GM12878 (cell line): ENCODE measurements around the gene USP4. TPM values are rescaled to one million over a fixed set of nuclear protein-coding genes. Genes with fewer than 3 reads are reported as not detected.

ENCODE experiments used
- ATAC-seq: fragments of 200-7000 bp; cut with Tn5 transposase; 3 replicates; pipeline ENCODE4 v1.9.1; 2020; ENCODE audit warnings: mild to moderate bottlenecking, moderate library complexity
- BruUV-seq: library from RNA; stranded (reverse); fragments of 400-500 nt; replicated peaks from 2 replicates; lab custom pipeline; 2021; lab: Mats Ljungman, UMichigan
- CTCF ChIA-PET: fragments of 300-600 bp; sonication (Branson Sonifier 250); formaldehyde crosslinking; extraction: SDS; loops from one replicate; lab custom pipeline; 2021; ENCODE audit warnings: inconsistent platforms; lab: Yijun Ruan, JAX
- POLR2A ChIA-PET: fragments of 350-600 bp; formaldehyde crosslinking; extraction: SDS; loops from one replicate; lab custom pipeline; 2021; ENCODE audit warnings: inconsistent platforms; lab: Charles Lee
- RAD21 ChIA-PET: fragments of 300-600 bp; sonication (Branson Sonifier 250); formaldehyde crosslinking; loops from one replicate; lab custom pipeline; 2023; ENCODE audit warnings: antibody characterized with exemption; ENCODE audit not compliant: unreplicated experiment; lab: Charles Lee
- SMC1A ChIA-PET: fragments of 300-600 bp; sonication (Branson Sonifier 250); formaldehyde crosslinking; loops from one replicate; lab custom pipeline; 2023; ENCODE audit not compliant: unreplicated experiment, uncharacterized antibody; lab: Charles Lee
- DNase-seq: peaks from one replicate; pipeline ENCODE4 v3.0.0-alpha.2; 2011; ENCODE audit warnings: low read depth, low spot score
- FAIRE-seq: peaks from 3 replicates; lab custom pipeline; 2011; peaks lifted over from hg19 to GRCh38; lab: Jason Lieb, UNC
- H2AFZ ChIP-seq: 2 replicates; pipeline ENCODE4 v1.6.0; 2011; ENCODE audit warnings: low read depth, low read length, control low read depth; ENCODE audit not compliant: control insufficient read depth
- H3K27ac ChIP-seq: 2 replicates; pipeline ENCODE4 v1.5.1; 2011; ENCODE audit warnings: control low read depth; ENCODE audit not compliant: control insufficient read depth, insufficient read depth
- H3K27me3 ChIP-seq, 2 experiments: replicated peaks in 1 of 2; 2 replicates each; pipeline versions ENCODE4 v1.6.0 to v1.6.1; 2011; ENCODE audit warnings: low read length in 1 of 2; ENCODE audit not compliant: control insufficient read depth in 2 of 2, insufficient read depth in 2 of 2
- H3K36me3 ChIP-seq, 2 experiments: 2 replicates each; pipeline ENCODE4 v1.5.1; 2011; ENCODE audit warnings: low read length in 1 of 2; ENCODE audit not compliant: control insufficient read depth in 2 of 2, insufficient read depth in 2 of 2
- H3K4me1 ChIP-seq: 2 replicates; pipeline ENCODE4 v1.6.1; 2011; ENCODE audit warnings: mild to moderate bottlenecking, low read length, moderate library complexity, mixed read lengths; ENCODE audit not compliant: control insufficient read depth, insufficient read depth
- H3K4me2 ChIP-seq: 2 replicates; pipeline ENCODE4 v1.6.0; 2011; ENCODE audit warnings: control low read depth; ENCODE audit not compliant: control insufficient read depth, insufficient read depth
- H3K4me3 ChIP-seq: fragments of 200-600 bp; sonication (generic); 2 replicates; pipeline ENCODE4 v1.5.1; 2016
- H3K79me2 ChIP-seq: 2 replicates; pipeline ENCODE4 v1.6.0; 2011; ENCODE audit warnings: low read length; ENCODE audit not compliant: control insufficient read depth, insufficient read depth
- H3K9ac ChIP-seq: 2 replicates; pipeline ENCODE4 v1.8.0; 2011; ENCODE audit warnings: low read length, control low read depth, mixed read lengths; ENCODE audit not compliant: control insufficient read depth, insufficient read depth
- H3K9me3 ChIP-seq: replicated peaks from 3 replicates; pipeline ENCODE4 v1.5.1; 2011; ENCODE audit warnings: mild to moderate bottlenecking, low read length; ENCODE audit not compliant: control insufficient read depth, insufficient read depth
- H4K20me1 ChIP-seq: 2 replicates; pipeline ENCODE4 v1.6.0; 2011; ENCODE audit not compliant: control insufficient read depth, insufficient read depth
- BRCA1 ChIP-seq: IDR thresholded peaks from 2 replicates; pipeline ENCODE4 v1.6.1; 2011; ENCODE audit warnings: low read depth, low read length, improper control_type of control experiment
- CBFB ChIP-seq: IDR thresholded peaks from 2 replicates; pipeline ENCODE4 v1.6.1; 2016; ENCODE audit warnings: antibody characterized with exemption, low read depth
- FOXK2 ChIP-seq: fragments of 450-650 bp; IDR thresholded peaks from 2 replicates; pipeline ENCODE4 v1.6.1; 2017; ENCODE audit warnings: mild to moderate bottlenecking, moderate library complexity
- KLF5 ChIP-seq: fragments of 450-650 bp; IDR thresholded peaks from 2 replicates; pipeline ENCODE4 v1.6.1; 2014; ENCODE audit warnings: mild to moderate bottlenecking; ENCODE audit not compliant: partially characterized antibody
- LARP7 ChIP-seq: fragments of 450-650 bp; IDR thresholded peaks from 2 replicates; pipeline ENCODE4 v1.6.1; 2017; ENCODE audit warnings: mild to moderate bottlenecking
- MEF2A ChIP-seq: IDR thresholded peaks from 2 replicates; pipeline ENCODE4 v1.6.1; 2011; ENCODE audit warnings: low read depth, mild to moderate bottlenecking, low read length, moderate library complexity; ENCODE audit not compliant: insufficient read depth
- MXI1 ChIP-seq: fragments of 150-350 bp; IDR thresholded peaks from 2 replicates; pipeline ENCODE4 v1.6.1; 2011; ENCODE audit warnings: low read depth, mild to moderate bottlenecking, inconsistent platforms, low read length, improper control_type of control experiment
- NBN ChIP-seq: fragments of 450-650 bp; IDR thresholded peaks from 2 replicates; pipeline ENCODE4 v1.6.1; 2016
- PAX5 ChIP-seq: IDR thresholded peaks from 2 replicates; pipeline ENCODE4 v1.6.1; 2011; ENCODE audit warnings: low read depth, low read length, borderline replicate concordance
- PBX3 ChIP-seq: IDR thresholded peaks from 2 replicates; pipeline ENCODE4 v1.6.1; 2011; ENCODE audit warnings: mild to moderate bottlenecking, low read depth, low read length, moderate library complexity; ENCODE audit not compliant: insufficient replicate concordance
- PML ChIP-seq: IDR thresholded peaks from 2 replicates; pipeline ENCODE4 v1.6.1; 2012; ENCODE audit warnings: low read length, inconsistent platforms
- RUNX3 ChIP-seq: IDR thresholded peaks from 2 replicates; pipeline ENCODE4 v1.6.1; 2012; ENCODE audit warnings: low read length, inconsistent platforms
- SMAD5 ChIP-seq: IDR thresholded peaks from 2 replicates; pipeline ENCODE4 v1.6.1; 2016; ENCODE audit warnings: antibody characterized with exemption, low read depth
- SRF ChIP-seq, 2 experiments: IDR thresholded peaks; 2 replicates each; pipeline ENCODE4 v1.6.1; 2011; ENCODE audit warnings: low read depth in 2 of 2, low read length in 2 of 2, mild to moderate bottlenecking in 1 of 2, moderate library complexity in 1 of 2
- TCF7 ChIP-seq: IDR thresholded peaks from 2 replicates; pipeline ENCODE4 v1.6.1; 2014; ENCODE audit warnings: antibody characterized with exemption, borderline replicate concordance
- USF1 ChIP-seq: IDR thresholded peaks from 2 replicates; pipeline ENCODE4 v1.6.1; 2011; ENCODE audit warnings: borderline replicate concordance, low read depth, mild to moderate bottlenecking, moderate library complexity, mixed read lengths, low read length; ENCODE audit not compliant: insufficient read depth; ENCODE audit errors: extremely low read length
- ZBTB11 ChIP-seq: fragments of 450-650 bp; formaldehyde crosslinking; IDR thresholded peaks from 2 replicates; pipeline ENCODE4 v1.5.0; 2022; ENCODE audit warnings: mild to moderate bottlenecking, missing genetic modification characterization
- ZNF384 ChIP-seq: IDR thresholded peaks from 2 replicates; pipeline ENCODE4 v1.6.1; 2012; ENCODE audit warnings: low read depth, mild to moderate bottlenecking, low read length, improper control_type of control experiment, borderline replicate concordance
- ZNF622 ChIP-seq: fragments of 450-650 bp; IDR thresholded peaks from 2 replicates; pipeline ENCODE4 v1.6.1; 2017; ENCODE audit warnings: mild to moderate bottlenecking, inconsistent platforms
- WGBS: methylation state at CpG from one replicate; pipeline ENCODE4 v1.1.6; 2016; ENCODE audit warnings: low lambda C conversion rate; ENCODE audit not compliant: insufficient replicate concordance, insufficient coverage; ENCODE audit errors: missing lambda C conversion rate; 5-methylcytosine and 5-hydroxymethylcytosine counted together
- in situ Hi-C: fragments of 300-500 bp; cut with MboI; formaldehyde crosslinking; loops from 9 replicates; pipeline ENCODE4 v1.14.3; 2018; ENCODE audit warnings: mixed read lengths
- intact Hi-C: fragments of 100-400 bp; cut with micrococcal nuclease; formaldehyde crosslinking; loops from one replicate; pipeline ENCODE4 v1.14.2; 2022; ENCODE audit not compliant: unreplicated experiment
- polyA plus RNA-seq, 11 experiments: library from polyadenylated mRNA; depleted of rRNA in 4 of 11; unstranded in 6 of 11; stranded (reverse) in 5 of 11; fragments of >200 nt; fragmentation: Nextera tagmentation in 4 of 11; fragmentation: Illumina TruSeq in 1 of 11; extraction: Ambion mirVana in 4 of 11; extraction: Trizol in 1 of 11; gene quantifications; 1 replicate in 1 of 11; 2 replicates in 10 of 11; pipeline versions ENCODE4 v1.2.1 to v1.2.3, GENCODE V29; 2011 to 2016; ENCODE audit warnings: inconsistent platforms in 2 of 11, missing spikeins in 2 of 11, low read depth in 1 of 11
- total RNA-seq, 4 experiments: library from RNA; depleted of rRNA in 3 of 4; stranded (reverse); fragments of >200 nt in 3 of 4; fragmentation: Illumina TruSeq in 1 of 4; extraction: Trizol in 1 of 4; gene quantifications; 2 replicates each; pipeline versions ENCODE4 v1.2.1 to v1.2.3, GENCODE V29; 2013 to 2021

Gene USP4
- total and polyA plus RNA-seq, 10 of the 15 experiments (the other 5 are each of a cell fraction or from before 2014, with no cell fraction given) = 26.5 to 77.1 (median 66.0) TPM

GRCh38 chr3:49343163-49343562, 3.3 kb upstream of the USP4 start:
- H3K9ac ChIP-seq = no peak overlapping the region
- no peak for TF ChIP-seq FOXK2
- TF ChIP-seq LARP7 = no peak
- no peak for TF ChIP-seq BRCA1
- no peak for TF ChIP-seq PML
- peak; percentile 66 for TF ChIP-seq NBN
- TF ChIP-seq PBX3 = no peak
- no peak for TF ChIP-seq KLF5
- TF ChIP-seq MEF2A = peak; percentile 44; the same call in 1 of the 2 replicates
- TF ChIP-seq ZNF622 = no peak
- no peak for TF ChIP-seq MXI1
- no peak for TF ChIP-seq TCF7
- no peak for TF ChIP-seq SMAD5
- TF ChIP-seq CBFB = no peak
- no peak for TF ChIP-seq ZBTB11
- 0 out of 2 replicates have a peak, but pooled peaks have one; percentile 16 for TF ChIP-seq RUNX3
- TF ChIP-seq PAX5 = no peak
- peak in 1 of 2 experiments; percentile 72; a peak in 1 of 4 replicates for TF ChIP-seq SRF (IDR thresholded peaks at IDR 0.05; ENCODE audit: low read depth in 2 of 2, low read length in 2 of 2)
- peak; percentile 64; the same call in 1 of the 2 replicates for TF ChIP-seq ZNF384
- no peak for TF ChIP-seq USF1

More at GRCh38 chr3:49343163-49343562, 3.3 kb upstream of the USP4 start:
- Histone ChIP-seq H2AFZ (no peak overlapping the region; the same call in 1 of the 2 replicates), H3K4me2 (0 out of 2 replicates have a peak overlapping the region, but pooled peaks have one; percentile 3), H3K27me3 (no peaks in the 10 kb centered on the region), H3K4me1 (peaks cover 53% of the 10 kb centered on the region), H4K20me1 (no peaks in the 10 kb centered on the region), H3K36me3 (no peaks in the 10 kb centered on the region), H3K4me3 (no peak overlapping the region), H3K79me2 (peaks cover 30% of the 10 kb centered on the region), H3K9me3 (no peaks in the 10 kb centered on the region), H3K27ac (peak overlapping the region; percentile 89)
- no peak for ATAC-seq
- FAIRE-seq = no peak
- SMC1A ChIA-PET = interaction anchor here (0.6 to 2.9 kb wide), 10 partner anchors 14 to 1117 kb away, joined by 3 to 12 read pairs (median 4); no protein-coding TSS in a partner anchor
- in situ Hi-C loops = no loop called here
- POLR2A ChIA-PET = interaction anchor here (0.6 to 4.2 kb wide), 10 partner anchors 9 to 249 kb away, joined by 3 to 27 read pairs (median 4); partner anchors contain the start of genes GPX1, NICN1, QARS1 and QRICH1
- intact Hi-C loops = loop anchor here (10.0 kb wide), 1 partner anchor 318 kb away; the partner anchor contains the start of genes IMPDH2 and NDUFAF3
- DNase-seq = no peak
- no TSS peak for BruUV-seq
- CTCF ChIA-PET = interaction anchor here (0.8 to 2.5 kb wide), 6 partner anchors 9 to 223 kb away, joined by 3 to 10 read pairs (median 6); partner anchors contain the start of gene USP19
- RAD21 ChIA-PET = interaction anchor here (0.7 to 1.0 kb wide), 4 partner anchors 16 to 106 kb away, joined by 3 to 6 read pairs (median 3); no protein-coding TSS in a partner anchor
- WGBS = 10% methylated on average over 3 of the region's 3 CpGs
